H1 (cell line): Measurements from ENCODE around the gene PPP2R3B. TPM values are rescaled to one million over a fixed set of nuclear protein-coding genes. Genes with fewer than 3 reads are reported as not detected.

Experiments used
- CTCF ChIA-PET: fragments of 300-600 bp; sonication (Branson Sonifier 250); formaldehyde crosslinking; loops from one replicate; lab custom pipeline; 2021; ENCODE audit not compliant: partially characterized antibody; lab: Charles Lee
- POLR2A ChIA-PET: fragments of 300-600 bp; sonication (Branson Sonifier 250); formaldehyde crosslinking; loops from one replicate; lab custom pipeline; 2021; ENCODE audit warnings: inconsistent platforms; ENCODE audit not compliant: partially characterized antibody; lab: Charles Lee
- DNase-seq, 2 experiments: peaks; one replicate each; pipeline versions ENCODE4 v3.0.0 to v3.0.0-alpha.2; 2010 to 2022; ENCODE audit warnings: low spot score in 2 of 2, low read depth in 1 of 2, mixed read lengths in 1 of 2
- FAIRE-seq: peaks from 2 replicates; lab custom pipeline; 2011; peaks lifted over from hg19 to GRCh38; lab: Jason Lieb, UNC
- H2AFZ ChIP-seq: 2 replicates; pipeline ENCODE4 v1.8.1; 2012; ENCODE audit warnings: low read length, inconsistent platforms
- H2AK5ac ChIP-seq: 2 replicates; pipeline ENCODE4 v1.6.1; 2013; ENCODE audit warnings: low read depth, low read length
- H2BK120ac ChIP-seq: replicated peaks from 2 replicates; pipeline ENCODE3; 2013; ENCODE audit warnings: low read depth, low read length, inconsistent platforms
- H2BK12ac ChIP-seq: 2 replicates; pipeline ENCODE4 v1.6.1; 2013; ENCODE audit warnings: low read depth, low read length
- H2BK15ac ChIP-seq: 2 replicates; pipeline ENCODE4 v1.6.1; 2013; ENCODE audit warnings: low read length
- H2BK20ac ChIP-seq: 2 replicates; pipeline ENCODE4 v1.6.1; 2013; ENCODE audit warnings: low read length
- H2BK5ac ChIP-seq: 2 replicates; pipeline ENCODE4 v1.6.1; 2013; ENCODE audit warnings: low read depth, low read length
- H3K14ac ChIP-seq: 2 replicates; pipeline ENCODE4 v1.6.1; 2013; ENCODE audit warnings: inconsistent platforms; ENCODE audit not compliant: insufficient read length
- H3K18ac ChIP-seq: 2 replicates; pipeline ENCODE4 v1.6.1; 2013; ENCODE audit warnings: low read length; ENCODE audit errors: extremely low read depth
- H3K23ac ChIP-seq: 2 replicates; pipeline ENCODE4 v1.6.1; 2013; ENCODE audit warnings: inconsistent platforms; ENCODE audit not compliant: insufficient read length
- H3K23me2 ChIP-seq: 2 replicates; pipeline ENCODE4 v1.6.1; 2013; ENCODE audit warnings: low read depth, low read length
- H3K27ac ChIP-seq: 2 replicates; pipeline ENCODE4 v1.6.1; 2011; ENCODE audit warnings: low read depth, low read length, inconsistent platforms
- H3K27me3 ChIP-seq, 4 experiments: replicated peaks in 1 of 4; 1 replicate in 1 of 4; 2 replicates in 3 of 4; pipeline versions ENCODE4 v1.6.1 to v1.8.1; 2011 to 2013; ENCODE audit warnings: low read length in 3 of 4, mild to moderate bottlenecking in 3 of 4, inconsistent platforms in 2 of 4, mixed read lengths in 2 of 4, moderate library complexity in 1 of 4; ENCODE audit not compliant: control insufficient read depth in 3 of 4, insufficient read depth in 3 of 4; ENCODE audit errors: extremely low read depth in 1 of 4
- H3K36me3 ChIP-seq, 4 experiments: 2 replicates each; pipeline versions ENCODE4 v1.6.1 to v1.8.1; 2011 to 2013; ENCODE audit warnings: mild to moderate bottlenecking in 4 of 4, low read length in 3 of 4, moderate library complexity in 2 of 4, control low read depth in 1 of 4, inconsistent platforms in 1 of 4; ENCODE audit not compliant: insufficient read depth in 4 of 4, control insufficient read depth in 2 of 4
- H3K4ac ChIP-seq: replicated peaks from 2 replicates; pipeline ENCODE3; 2013; ENCODE audit warnings: low read length, low read depth, mixed read lengths, inconsistent platforms; ENCODE audit not compliant: insufficient read length
- H3K4me1 ChIP-seq, 4 experiments: replicated peaks in 1 of 4; 1 replicate in 1 of 4; 2 replicates in 3 of 4; pipeline versions ENCODE4 v1.6.1 to v1.8.1; 2011 to 2013; ENCODE audit warnings: low read length in 3 of 4, inconsistent platforms in 2 of 4, mixed read lengths in 1 of 4; ENCODE audit not compliant: insufficient read depth in 4 of 4, control insufficient read depth in 3 of 4
- H3K4me2 ChIP-seq, 2 experiments: 2 replicates each; pipeline versions ENCODE4 v1.6.1 to v1.8.1; 2011 to 2013; ENCODE audit warnings: low read depth in 2 of 2, low read length in 2 of 2, control low read depth in 1 of 2, inconsistent platforms in 1 of 2, mild to moderate bottlenecking in 1 of 2; ENCODE audit not compliant: insufficient read depth in 1 of 2
- H3K4me3 ChIP-seq, 4 experiments: fragments of 200-600, 300-600 bp in 1 of 4; sonication (generic), shearing (Covaris generic), sonication (Bioruptor Twin) in 1 of 4; 2 replicates each; pipeline versions ENCODE4 v1.5.1 to v1.8.1; 2011 to 2016; ENCODE audit warnings: low read length in 4 of 4, low read depth in 3 of 4, control low read depth in 2 of 4, inconsistent platforms in 2 of 4, mild to moderate bottlenecking in 2 of 4, mixed read lengths in 1 of 4, moderate library complexity in 1 of 4; ENCODE audit not compliant: insufficient read depth in 2 of 4; ENCODE audit errors: extremely low read depth in 1 of 4
- H3K56ac ChIP-seq: replicated peaks from 2 replicates; pipeline ENCODE3; 2013; ENCODE audit warnings: low read depth, mild to moderate bottlenecking, mixed read lengths, low read length, inconsistent platforms; ENCODE audit not compliant: insufficient read length
- H3K79me1 ChIP-seq: 2 replicates; pipeline ENCODE4 v1.6.1; 2013; ENCODE audit warnings: low read depth, low read length, control low read depth
- H3K79me2 ChIP-seq, 2 experiments: 2 replicates each; pipeline versions ENCODE4 v1.6.1 to v1.8.1; 2012 to 2013; ENCODE audit warnings: low read length in 2 of 2, mild to moderate bottlenecking in 2 of 2, inconsistent platforms in 1 of 2; ENCODE audit not compliant: insufficient read depth in 2 of 2, control insufficient read depth in 1 of 2
- H3K9ac ChIP-seq, 4 experiments: replicated peaks in 1 of 4; 1 replicate in 1 of 4; 2 replicates in 3 of 4; pipeline versions ENCODE4 v1.6.1 to v1.8.1; 2011 to 2013; ENCODE audit warnings: low read depth in 3 of 4, low read length in 3 of 4, control low read depth in 2 of 4, mild to moderate bottlenecking in 2 of 4, moderate library complexity in 2 of 4, inconsistent platforms in 1 of 4; ENCODE audit errors: extremely low read depth in 1 of 4
- H3K9me3 ChIP-seq, 2 experiments: 2 replicates each; pipeline versions ENCODE4 v1.6.1 to v1.8.1; 2012 to 2013; ENCODE audit warnings: mild to moderate bottlenecking in 2 of 2, moderate library complexity in 2 of 2, control low read depth in 1 of 2, inconsistent platforms in 1 of 2, low read depth in 1 of 2, low read length in 1 of 2, mixed read lengths in 1 of 2; ENCODE audit not compliant: insufficient read depth in 2 of 2
- H4K20me1 ChIP-seq, 2 experiments: replicated peaks in 1 of 2; 2 replicates each; pipeline versions ENCODE3 to v1.8.1; 2011 to 2013; ENCODE audit warnings: inconsistent platforms in 2 of 2, low read length in 2 of 2, mild to moderate bottlenecking in 1 of 2; ENCODE audit not compliant: insufficient read depth in 2 of 2, control insufficient read depth in 1 of 2
- H4K5ac ChIP-seq: 2 replicates; pipeline ENCODE4 v1.6.1; 2013; ENCODE audit warnings: low read length, low read depth, mixed read lengths, inconsistent platforms; ENCODE audit not compliant: insufficient read length
- H4K8ac ChIP-seq: 2 replicates; pipeline ENCODE4 v1.8.0; 2013; ENCODE audit warnings: mild to moderate bottlenecking, moderate library complexity, low read length, inconsistent platforms; ENCODE audit not compliant: insufficient read depth; ENCODE audit errors: extremely low read depth
- H4K91ac ChIP-seq: replicated peaks from 2 replicates; pipeline ENCODE3; 2013; ENCODE audit warnings: low read length, mixed read lengths, inconsistent platforms; ENCODE audit not compliant: insufficient read length
- EZH2 ChIP-seq: fragments of 200-600 bp; sonication (generic); IDR thresholded peaks from 2 replicates; pipeline ENCODE4 v1.7.1; 2012; ENCODE audit warnings: low read depth, mild to moderate bottlenecking, moderate library complexity, low read length, inconsistent platforms; ENCODE audit not compliant: severe bottlenecking
- SIX5 ChIP-seq: IDR thresholded peaks from 2 replicates; pipeline ENCODE4 v1.6.1; 2011; ENCODE audit warnings: mild to moderate bottlenecking, low read depth, low read length
- SP1 ChIP-seq: IDR thresholded peaks from 2 replicates; pipeline ENCODE4 v1.6.1; 2011; ENCODE audit warnings: low read depth, low read length
- WGBS, 2 experiments: shearing (Covaris generic) in 1 of 2; methylation state at CpG; one replicate each; pipeline versions ENCODE4 v1.1.6 to v1.1.7; 2013 to 2015; ENCODE audit warnings: low lambda C conversion rate in 2 of 2, mixed read lengths in 2 of 2, inconsistent platforms in 1 of 2, low coverage in 1 of 2, missing lambda C conversion rate in 1 of 2; ENCODE audit not compliant: insufficient replicate concordance in 2 of 2, insufficient coverage in 1 of 2, insufficient read length in 1 of 2; ENCODE audit errors: extremely low coverage in 1 of 2, missing lambda C conversion rate in 1 of 2; 5-methylcytosine and 5-hydroxymethylcytosine counted together
- polyA plus RNA-seq, 7 experiments: library from polyadenylated mRNA; depleted of rRNA in 3 of 7; stranded (reverse) in 5 of 7; unstranded in 2 of 7; fragments of >200 nt in 5 of 7; fragments of 200-250 nt in 2 of 7; gene quantifications; 1 replicate in 5 of 7; 2 replicates in 1 of 7; 4 replicates in 1 of 7; pipeline versions ENCODE4 v1.2.1 to v1.2.3, GENCODE V29; 2011 to 2013; ENCODE audit warnings: missing spikeins in 2 of 7, mixed read lengths in 2 of 7
- total RNA-seq: library from RNA; stranded (reverse); fragmentation: NEBNext Ultra II Directional; extraction: Animal tissue kit (Norgen Biotek cat#: 25700); gene quantifications from 2 replicates; pipeline ENCODE4 v1.2.1, GENCODE V29; 2021

Gene PPP2R3B
- total and polyA plus RNA-seq, 2 of the 8 experiments (the other 6 are each of a cell fraction or from before 2014, with no cell fraction given), result 47.6 to 86.7 TPM

- Histone ChIP-seq H2AK5ac (no peak overlapping the region), H3K27ac (peak overlapping the region; percentile 89), H4K5ac (peak overlapping the region; percentile 81), H3K4ac (no peak overlapping the region), H2AFZ (no peak overlapping the region), H3K23ac (no peak overlapping the region), H3K79me1 (peaks cover 4% of the 10 kb centered on the region), H3K4me1 (peaks cover 0 to 4% (median 3%) of the 10 kb centered on the region in 4 experiments; a peak in 3 of 7 replicates), H3K27me3 (no peaks in the 10 kb centered on the region), H3K9me3 (no peaks in the 10 kb centered on the region), H4K20me1 (peaks cover 0 to 6% of the 10 kb centered on the region in 2 experiments), H4K8ac (peak overlapping the region; percentile 96), H2BK12ac (no peak overlapping the region), H3K79me2 (peaks cover 0 to 9% of the 10 kb centered on the region in 2 experiments; a peak in 1 of 4 replicates), H3K18ac (no peak overlapping the region; the same call in 1 of the 2 replicates), H3K4me2 (peak overlapping the region; percentile 11 to 70; a peak in 3 of 4 replicates), H4K91ac (peak overlapping the region; percentile 81), H3K14ac (no peak overlapping the region), H2BK5ac (peak overlapping the region; percentile 81; the same call in 1 of the 2 replicates), H3K36me3 (peaks cover 5 to 22% (median 11%) of the 10 kb centered on the region in 4 experiments; a peak in 6 of 8 replicates), H2BK15ac (no peak overlapping the region), H2BK20ac (no peak overlapping the region), H2BK120ac (no peak overlapping the region), H3K9ac (peak overlapping the region; percentile 73 to 97 (median 87); a peak in 6 of 7 replicates), H3K56ac (no peak overlapping the region), H3K4me3 (peak overlapping the region; percentile 64 to 95 (median 74)), H3K23me2 (peaks cover 10% of the 10 kb centered on the region; the same call in 1 of the 2 replicates)
- 1% methylated on average over 44 of the region's 61 CpGs; no CpG with 5 or more reads in 1 of the 2 experiments for WGBS, 2 experiments
- DNase-seq, result peak; percentile 99
- ChIA-PET CTCF (no interaction called here), POLR2A (no interaction called here)
- no peak for FAIRE-seq
- TF ChIP-seq SIX5 (no peak), SP1 (peak; percentile 96), EZH2 (no peak)
Observed at GRCh38 chrX:318068-318738, 68.5 kb downstream of the PPP2R3B start.
